ENCODE data around the gene CASP3.

DNA sequence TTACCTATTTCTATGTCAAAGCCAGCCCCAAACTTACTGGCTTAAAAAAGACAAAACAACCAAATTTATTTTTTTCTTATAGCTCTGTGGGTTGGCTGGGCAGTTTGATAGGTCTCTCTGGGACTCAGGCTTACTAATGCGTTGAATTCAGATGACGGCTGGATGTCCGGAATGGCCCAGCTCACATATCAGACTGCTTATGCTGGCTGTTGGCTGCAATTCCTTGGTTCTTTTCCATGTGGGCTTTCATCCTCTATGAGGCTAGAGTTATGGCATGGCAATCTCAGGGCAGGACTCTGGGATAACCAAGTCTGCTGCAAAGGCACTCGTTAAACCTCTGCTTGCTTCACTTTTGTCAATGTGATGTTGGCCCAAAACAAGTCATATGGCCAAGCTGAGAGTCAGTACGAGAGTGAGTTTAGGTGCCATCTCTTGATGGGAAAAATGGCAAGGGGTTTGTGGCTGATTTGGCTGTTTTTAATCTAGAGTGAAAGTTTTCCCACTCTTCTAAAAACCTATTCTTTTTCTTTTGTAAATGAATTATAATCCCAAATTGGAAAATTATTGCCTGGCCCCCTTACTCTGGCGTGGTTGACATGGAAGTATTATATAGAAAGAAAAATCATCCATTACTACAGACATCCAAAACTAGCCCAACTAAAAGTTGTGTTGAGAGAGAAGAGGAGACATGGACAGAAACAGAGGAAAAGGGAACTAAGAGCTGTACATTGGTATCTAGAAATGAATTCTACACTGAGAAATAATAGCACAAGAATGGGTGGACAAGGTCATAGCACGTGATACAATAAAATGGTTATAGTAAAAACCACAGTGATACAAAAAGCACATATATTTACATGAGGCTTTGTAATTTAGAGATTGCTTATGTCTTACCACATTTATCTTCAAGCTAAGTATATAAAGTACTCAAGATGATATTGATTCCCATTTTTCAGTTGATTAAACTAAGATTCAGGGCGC lies 6.9 kb upstream of the CASP3 start:
- TF ChIP-seq POLR2AphosphoS5 (IDR thresholded peaks at IDR 0.05; ENCODE audit: low read depth, low read length), result no peak
- TF ChIP-seq POLR2A (IDR thresholded peaks at IDR 0.05; ENCODE audit: low read depth, low read length), result no peak

Measured in GM12891 (cell line).